NCI-H345 treated with DMSO at 0.1 percent for 48 hours (cell line): ENCODE data around the gene POU6F2.
A peak's percentile ranks its signal among the peaks of the same experiment; 100 is the strongest.

Experiments used
- DNase-seq: peaks from one replicate; lab custom pipeline; 2025; ENCODE audit not compliant: unreplicated experiment; lab: John Stamatoyannopoulos, UW

Gene POU6F2

GRCh38 chr7:39394105-39394680, 416.5 kb downstream of the POU6F2 start:
- no peak for DNase-seq

- DNase-seq: no peak
Observed at GRCh38 chr7:39399458-39399857, 421.7 kb downstream of the POU6F2 start.

GRCh38 chr7:39399986-39400385, 422.3 kb downstream of the POU6F2 start:
- DNase-seq: no peak

DNA sequence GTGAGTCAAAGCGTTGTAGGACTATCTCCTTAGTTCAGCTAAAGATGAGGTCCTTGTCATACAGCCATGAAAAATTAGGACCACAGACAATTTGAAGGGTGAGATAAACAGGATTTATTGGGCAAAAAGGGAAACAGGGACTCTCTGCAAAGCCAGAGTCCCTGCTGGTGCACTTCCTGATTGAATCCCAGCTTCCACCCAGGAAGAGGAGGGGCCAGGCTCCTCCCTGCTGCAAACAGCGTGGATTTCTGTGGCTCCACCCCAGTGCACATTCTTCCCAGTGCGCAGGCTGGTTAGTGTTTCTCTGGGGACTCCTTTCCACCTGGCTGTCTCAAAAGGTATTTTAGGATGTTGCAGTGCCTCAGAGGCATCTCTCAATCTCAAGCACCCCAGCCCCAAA, 423.1 kb downstream of the POU6F2 start:
- DNase-seq: no peak

- no peak for DNase-seq
Observed at GRCh38 chr7:39402034-39402433, 424.3 kb downstream of the POU6F2 start.

GRCh38 chr7:39404907-39405306, 427.2 kb downstream of the POU6F2 start:
- no peak for DNase-seq

DNA sequence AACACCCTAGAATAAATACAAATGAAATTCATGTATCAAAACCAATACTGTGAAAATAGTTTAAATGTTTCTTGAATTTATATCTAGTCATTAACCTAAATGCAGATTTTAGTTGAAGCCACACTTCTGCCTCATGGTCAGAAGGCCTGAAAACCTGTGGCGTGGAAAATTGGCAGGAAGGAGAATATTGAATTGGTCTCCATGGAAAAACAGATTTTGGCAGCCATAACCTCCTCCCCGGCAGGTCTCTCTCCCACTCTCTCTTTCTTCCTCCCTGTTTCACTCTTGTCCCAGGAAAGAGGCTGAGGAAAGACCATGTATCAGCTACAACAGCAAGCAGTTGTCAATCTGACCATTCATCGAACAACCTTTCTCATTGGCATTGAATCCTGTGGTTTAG, 427.9 kb downstream of the POU6F2 start:
- DNase-seq: no peak

- no peak for DNase-seq
Observed at GRCh38 chr7:39406467-39406866, 428.8 kb downstream of the POU6F2 start.

GRCh38 chr7:39407137-39407536, 429.4 kb downstream of the POU6F2 start:
- DNase-seq: no peak

DNA sequence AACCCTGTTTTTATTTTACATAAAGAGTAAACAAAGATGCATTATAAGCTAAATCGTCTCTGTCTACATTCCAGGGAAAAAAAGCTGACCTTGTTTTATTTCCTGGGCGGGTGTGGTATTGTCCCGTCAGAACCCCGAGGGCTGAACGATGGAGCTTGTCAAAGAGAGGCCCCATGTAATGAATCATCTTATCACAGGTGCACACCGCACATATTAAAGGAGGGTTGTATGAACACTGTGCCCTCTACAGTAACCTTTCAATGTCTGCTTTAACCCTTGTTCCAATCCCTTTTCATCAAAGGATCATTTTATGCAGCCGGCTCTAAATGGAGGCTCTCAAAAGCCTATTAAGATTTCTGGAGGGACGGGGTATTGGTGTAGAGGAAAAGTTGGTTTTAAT, 430.0 kb downstream of the POU6F2 start:
- no peak for DNase-seq

- DNase-seq: no peak
Observed at GRCh38 chr7:39408906-39409305, 431.2 kb downstream of the POU6F2 start.

GRCh38 chr7:39410582-39410981, 432.9 kb downstream of the POU6F2 start:
- no peak for DNase-seq

GRCh38 chr7:39413636-39414223, 436.0 kb downstream of the POU6F2 start:
- DNase-seq: no peak

DNA sequence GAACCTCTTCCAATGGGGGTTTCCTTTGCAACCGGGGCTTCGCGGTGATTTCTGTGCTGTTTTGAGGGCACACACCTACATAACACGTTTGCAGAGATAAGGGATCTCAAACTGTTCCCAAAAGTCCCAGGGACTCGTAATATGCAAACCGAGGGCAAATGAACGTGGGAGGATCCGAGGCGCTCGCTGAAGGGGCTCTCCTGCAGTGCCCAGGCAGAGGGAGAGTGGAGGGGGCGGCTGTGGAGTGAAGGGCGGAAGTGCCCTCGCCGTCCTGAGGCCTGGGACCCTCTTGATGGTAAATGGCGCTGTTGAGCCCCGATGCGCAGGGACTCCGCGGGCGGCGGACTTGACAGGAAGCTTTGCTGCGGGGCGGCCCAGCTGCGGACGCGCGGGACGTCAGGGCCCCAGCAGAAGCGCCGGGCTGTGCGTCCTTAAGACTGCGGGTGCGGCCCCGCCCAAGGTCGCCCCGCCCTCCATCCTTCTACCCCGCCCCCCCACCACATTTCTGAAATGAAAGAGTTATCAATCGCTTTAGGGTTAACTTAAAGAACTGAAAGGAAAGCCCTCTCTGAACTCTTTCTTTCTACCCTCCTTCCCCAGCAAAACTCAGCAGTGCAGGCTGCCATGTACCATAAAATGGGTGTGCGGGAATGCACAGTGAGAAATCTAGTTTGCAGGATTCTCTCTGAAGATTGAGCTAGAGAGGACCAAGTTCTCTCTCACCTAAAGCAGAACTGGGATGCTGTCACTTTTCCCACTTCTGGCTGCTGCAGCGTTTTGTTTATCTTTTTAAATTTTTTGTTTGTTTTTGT, 436.7 kb downstream of the POU6F2 start:
- DNase-seq: peak; percentile 54

- DNase-seq: no peak
Observed at GRCh38 chr7:39415091-39415787, 437.5 kb downstream of the POU6F2 start.

- no peak for DNase-seq
Observed at GRCh38 chr7:39416866-39417265, 439.2 kb downstream of the POU6F2 start.

DNA sequence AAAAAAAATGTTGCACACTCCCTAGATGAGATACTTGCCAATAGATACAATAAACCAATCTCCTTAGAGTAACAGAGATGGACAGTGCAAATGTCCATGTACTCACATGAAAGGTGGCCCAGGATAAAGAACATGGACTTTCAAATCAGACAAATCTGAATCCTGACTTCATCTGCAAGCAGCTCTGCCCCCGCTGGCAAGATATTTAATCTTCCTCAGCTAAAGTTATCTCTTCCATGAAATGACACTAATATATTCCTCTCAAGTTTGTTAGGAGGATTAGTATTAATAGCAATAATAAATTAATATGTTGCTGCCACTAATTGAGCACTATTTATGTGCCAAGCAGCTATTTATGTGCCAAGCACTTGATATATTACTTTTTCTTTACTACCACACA, 439.9 kb downstream of the POU6F2 start:
- no peak for DNase-seq

DNA sequence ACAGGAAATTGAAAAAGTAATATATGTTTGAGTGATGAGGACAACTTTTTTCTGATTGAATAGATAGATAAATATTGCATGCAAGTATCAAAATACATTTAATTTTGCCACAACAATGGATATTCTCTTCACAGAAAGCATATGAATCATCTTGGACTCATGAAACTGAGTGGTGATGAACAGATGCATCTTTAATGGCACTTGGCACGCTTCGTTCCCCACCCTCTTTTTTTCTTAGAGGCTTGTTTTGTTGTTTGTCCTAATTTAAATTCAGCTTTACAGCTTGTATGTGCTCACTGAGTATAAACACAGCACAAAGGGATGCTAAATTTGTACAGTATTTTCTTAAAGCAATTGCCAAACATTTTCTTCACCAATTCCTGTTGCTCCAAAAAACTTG, 443.5 kb downstream of the POU6F2 start:
- no peak for DNase-seq

GRCh38 chr7:39421661-39422060, 444.0 kb downstream of the POU6F2 start:
- no peak for DNase-seq

DNA sequence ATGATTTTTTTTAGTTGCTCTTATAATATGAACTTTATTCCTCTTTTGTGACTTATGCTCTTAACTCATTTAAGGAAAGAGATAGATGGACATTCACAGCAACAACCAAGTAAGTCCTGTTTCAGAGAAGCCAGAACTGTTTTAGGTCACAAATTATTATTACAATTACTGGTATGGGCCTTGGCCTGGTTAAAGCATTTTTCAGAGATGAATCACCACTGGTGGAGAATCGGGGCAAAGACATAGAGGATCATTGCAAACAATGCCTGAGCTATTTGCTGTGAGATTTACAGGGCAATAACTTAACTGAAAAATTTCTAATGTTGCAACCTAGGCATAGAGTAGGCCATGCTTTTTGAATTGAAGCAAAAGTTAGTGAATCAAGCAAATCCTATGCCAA, 450.5 kb downstream of the POU6F2 start:
- no peak for DNase-seq

DNA sequence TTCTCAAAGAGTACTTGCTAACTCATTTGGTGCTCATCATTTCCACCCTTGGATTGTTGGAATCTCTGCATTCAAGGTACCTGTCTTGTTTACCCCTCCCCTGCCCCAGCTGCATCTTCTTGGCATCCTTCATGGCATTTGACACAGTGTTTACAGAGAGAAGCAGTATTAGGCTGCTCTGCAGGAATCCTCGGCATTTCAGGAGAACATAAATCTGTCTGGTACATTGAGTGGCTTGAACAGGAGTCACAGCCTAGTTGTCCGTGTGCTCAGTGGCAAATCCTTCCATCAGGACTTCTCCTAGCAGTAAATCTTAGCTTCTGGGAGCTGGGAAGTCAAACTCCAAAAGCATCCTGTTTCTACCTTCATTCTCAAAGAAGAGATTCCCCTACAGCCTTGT, 451.7 kb downstream of the POU6F2 start:
- DNase-seq: no peak

- DNase-seq: no peak
Observed at GRCh38 chr7:39430441-39430840, 452.7 kb downstream of the POU6F2 start.
